GM12878 (cell line): ENCODE measurements around the gene MAP1LC3B. TPM values are rescaled to one million over a fixed set of nuclear protein-coding genes. Genes with fewer than 3 reads are reported as not detected.

Experiments
- ATAC-seq: fragments of 200-7000 bp; cut with Tn5 transposase; 3 replicates; pipeline ENCODE4 v1.9.1; 2020; ENCODE audit warnings: mild to moderate bottlenecking, moderate library complexity
- BruUV-seq: library from RNA; stranded (reverse); fragments of 400-500 nt; replicated peaks from 2 replicates; lab custom pipeline; 2021; lab: Mats Ljungman, UMichigan
- CTCF ChIA-PET: fragments of 300-600 bp; sonication (Branson Sonifier 250); formaldehyde crosslinking; extraction: SDS; loops from one replicate; lab custom pipeline; 2021; ENCODE audit warnings: inconsistent platforms; lab: Yijun Ruan, JAX
- POLR2A ChIA-PET: fragments of 350-600 bp; formaldehyde crosslinking; extraction: SDS; loops from one replicate; lab custom pipeline; 2021; ENCODE audit warnings: inconsistent platforms; lab: Charles Lee
- RAD21 ChIA-PET: fragments of 300-600 bp; sonication (Branson Sonifier 250); formaldehyde crosslinking; loops from one replicate; lab custom pipeline; 2023; ENCODE audit warnings: antibody characterized with exemption; ENCODE audit not compliant: unreplicated experiment; lab: Charles Lee
- SMC1A ChIA-PET: fragments of 300-600 bp; sonication (Branson Sonifier 250); formaldehyde crosslinking; loops from one replicate; lab custom pipeline; 2023; ENCODE audit not compliant: unreplicated experiment, uncharacterized antibody; lab: Charles Lee
- DNase-seq: peaks from one replicate; pipeline ENCODE4 v3.0.0-alpha.2; 2011; ENCODE audit warnings: low read depth, low spot score
- FAIRE-seq: peaks from 3 replicates; lab custom pipeline; 2011; peaks lifted over from hg19 to GRCh38; lab: Jason Lieb, UNC
- H2AFZ ChIP-seq: 2 replicates; pipeline ENCODE4 v1.6.0; 2011; ENCODE audit warnings: low read depth, low read length, control low read depth; ENCODE audit not compliant: control insufficient read depth
- H3K27ac ChIP-seq: 2 replicates; pipeline ENCODE4 v1.5.1; 2011; ENCODE audit warnings: control low read depth; ENCODE audit not compliant: control insufficient read depth, insufficient read depth
- H3K27me3 ChIP-seq, 2 experiments: replicated peaks in 1 of 2; 2 replicates each; pipeline versions ENCODE4 v1.6.0 to v1.6.1; 2011; ENCODE audit warnings: low read length in 1 of 2; ENCODE audit not compliant: control insufficient read depth in 2 of 2, insufficient read depth in 2 of 2
- H3K36me3 ChIP-seq, 2 experiments: 2 replicates each; pipeline ENCODE4 v1.5.1; 2011; ENCODE audit warnings: low read length in 1 of 2; ENCODE audit not compliant: control insufficient read depth in 2 of 2, insufficient read depth in 2 of 2
- H3K4me1 ChIP-seq: 2 replicates; pipeline ENCODE4 v1.6.1; 2011; ENCODE audit warnings: mild to moderate bottlenecking, low read length, moderate library complexity, mixed read lengths; ENCODE audit not compliant: control insufficient read depth, insufficient read depth
- H3K4me2 ChIP-seq: 2 replicates; pipeline ENCODE4 v1.6.0; 2011; ENCODE audit warnings: control low read depth; ENCODE audit not compliant: control insufficient read depth, insufficient read depth
- H3K4me3 ChIP-seq: fragments of 200-600 bp; sonication (generic); 2 replicates; pipeline ENCODE4 v1.5.1; 2016
- H3K79me2 ChIP-seq: 2 replicates; pipeline ENCODE4 v1.6.0; 2011; ENCODE audit warnings: low read length; ENCODE audit not compliant: control insufficient read depth, insufficient read depth
- H3K9ac ChIP-seq: 2 replicates; pipeline ENCODE4 v1.8.0; 2011; ENCODE audit warnings: low read length, control low read depth, mixed read lengths; ENCODE audit not compliant: control insufficient read depth, insufficient read depth
- H3K9me3 ChIP-seq: replicated peaks from 3 replicates; pipeline ENCODE4 v1.5.1; 2011; ENCODE audit warnings: mild to moderate bottlenecking, low read length; ENCODE audit not compliant: control insufficient read depth, insufficient read depth
- H4K20me1 ChIP-seq: 2 replicates; pipeline ENCODE4 v1.6.0; 2011; ENCODE audit not compliant: control insufficient read depth, insufficient read depth
- ASH2L ChIP-seq: fragments of 300-600, 200-600 bp; sonication (generic); IDR thresholded peaks from 2 replicates; pipeline ENCODE4 v1.6.1; 2017; ENCODE audit warnings: low read depth, mild to moderate bottlenecking, borderline replicate concordance
- CBX3 ChIP-seq: fragments of 200-600 bp; sonication (generic); IDR thresholded peaks from 2 replicates; pipeline ENCODE4 v1.6.1; 2016; ENCODE audit warnings: low read depth, borderline replicate concordance
- CREM ChIP-seq: IDR thresholded peaks from 2 replicates; pipeline ENCODE4 v1.6.1; 2014; ENCODE audit warnings: antibody characterized with exemption, low read depth
- CTCF ChIP-seq, 3 experiments: IDR thresholded peaks in 2 of 3; conservative IDR thresholded peaks in 1 of 3; 2 replicates each; pipeline ENCODE4 v1.5.1; 2011; ENCODE audit warnings: low read depth in 3 of 3, low read length in 3 of 3, mild to moderate bottlenecking in 3 of 3, control low read depth in 2 of 3, moderate library complexity in 2 of 3, inconsistent platforms in 1 of 3, mixed read lengths in 1 of 3; ENCODE audit not compliant: control insufficient read depth in 2 of 3, insufficient read depth in 1 of 3; ENCODE audit errors: extremely low read depth in 1 of 3
- E2F4 ChIP-seq: IDR thresholded peaks from 2 replicates; pipeline ENCODE4 v1.6.1; 2012; ENCODE audit warnings: low read depth, low read length, improper control_type of control experiment
- EED ChIP-seq: sonication (generic); IDR thresholded peaks from 2 replicates; pipeline ENCODE4 v1.6.1; 2016; ENCODE audit warnings: antibody characterized with exemption, low read depth
- ETV6 ChIP-seq, 2 experiments: fragments of 450-650 bp in 1 of 2; IDR thresholded peaks in 1 of 2; conservative IDR thresholded peaks in 1 of 2; 2 replicates each; pipeline ENCODE4 v1.6.1; 2014; ENCODE audit warnings: antibody characterized with exemption in 1 of 2, borderline replicate concordance in 1 of 2, low read depth in 1 of 2, mild to moderate bottlenecking in 1 of 2, moderate library complexity in 1 of 2
- GATAD2B ChIP-seq: fragments of 450-650 bp; conservative IDR thresholded peaks from 2 replicates; pipeline ENCODE4 v1.6.1; 2017; ENCODE audit warnings: low read depth, mild to moderate bottlenecking, moderate library complexity
- MEF2B ChIP-seq: fragments of 450-650 bp; IDR thresholded peaks from 2 replicates; pipeline ENCODE4 v1.6.1; 2018; ENCODE audit warnings: mild to moderate bottlenecking, moderate library complexity; ENCODE audit not compliant: partially characterized antibody, poor library complexity, severe bottlenecking
- MYC ChIP-seq: IDR thresholded peaks from 2 replicates; pipeline ENCODE4 v1.6.1; 2011; ENCODE audit warnings: mild to moderate bottlenecking, low read length, moderate library complexity, inconsistent platforms; ENCODE audit not compliant: insufficient read depth, insufficient replicate concordance, insufficient read length, severe bottlenecking
- NFYB ChIP-seq: IDR thresholded peaks from 2 replicates; pipeline ENCODE4 v1.6.1; 2011; ENCODE audit warnings: low read depth, mild to moderate bottlenecking, low read length, improper control_type of control experiment, moderate library complexity; ENCODE audit not compliant: insufficient read depth
- POU2F2 ChIP-seq: IDR thresholded peaks from 3 replicates; pipeline ENCODE4 v1.6.1; 2011; ENCODE audit warnings: low read depth, mild to moderate bottlenecking, low read length, borderline replicate concordance
- PRDM15 ChIP-seq: fragments of 450-650 bp; formaldehyde crosslinking; IDR thresholded peaks from 2 replicates; pipeline ENCODE4 v1.4.0; 2020; ENCODE audit warnings: mild to moderate bottlenecking, moderate library complexity
- ZNF274 ChIP-seq: IDR thresholded peaks from one replicate; pipeline ENCODE4 v1.8.0; 2011; ENCODE audit not compliant: insufficient read length, insufficient read depth
- WGBS: methylation state at CpG from one replicate; pipeline ENCODE4 v1.1.6; 2016; ENCODE audit warnings: low lambda C conversion rate; ENCODE audit not compliant: insufficient replicate concordance, insufficient coverage; ENCODE audit errors: missing lambda C conversion rate; 5-methylcytosine and 5-hydroxymethylcytosine counted together
- in situ Hi-C: fragments of 300-500 bp; cut with MboI; formaldehyde crosslinking; loops from 9 replicates; pipeline ENCODE4 v1.14.3; 2018; ENCODE audit warnings: mixed read lengths
- intact Hi-C: fragments of 100-400 bp; cut with micrococcal nuclease; formaldehyde crosslinking; loops from one replicate; pipeline ENCODE4 v1.14.2; 2022; ENCODE audit not compliant: unreplicated experiment
- polyA plus RNA-seq, 11 experiments: library from polyadenylated mRNA; depleted of rRNA in 4 of 11; unstranded in 6 of 11; stranded (reverse) in 5 of 11; fragments of >200 nt; fragmentation: Nextera tagmentation in 4 of 11; fragmentation: Illumina TruSeq in 1 of 11; extraction: Ambion mirVana in 4 of 11; extraction: Trizol in 1 of 11; gene quantifications; 1 replicate in 1 of 11; 2 replicates in 10 of 11; pipeline versions ENCODE4 v1.2.1 to v1.2.3, GENCODE V29; 2011 to 2016; ENCODE audit warnings: inconsistent platforms in 2 of 11, missing spikeins in 2 of 11, low read depth in 1 of 11
- total RNA-seq, 4 experiments: library from RNA; depleted of rRNA in 3 of 4; stranded (reverse); fragments of >200 nt in 3 of 4; fragmentation: Illumina TruSeq in 1 of 4; extraction: Trizol in 1 of 4; gene quantifications; 2 replicates each; pipeline versions ENCODE4 v1.2.1 to v1.2.3, GENCODE V29; 2013 to 2021

The MAP1LC3B gene
- total and polyA plus RNA-seq, 10 of the 15 experiments (the other 5 are each of a cell fraction or from before 2014, with no cell fraction given) = 6.1 to 42.8 (median 13.7) TPM

- TF ChIP-seq E2F4 (no peak), MYC (no peak), ETV6 (conservative IDR thresholded peaks at IDR 0.05 in 1 of 2, IDR thresholded peaks at IDR 0.05 in 1 of 2; ENCODE audit: borderline replicate concordance in 1 of 2, low read depth in 1 of 2) (no peak), GATAD2B (no peak)
Measured at GRCh38 chr16:87409781-87410180, 17.6 kb downstream of the MAP1LC3B start (continued).

- no peak for DNase-seq
- Histone ChIP-seq H3K27ac (no peak overlapping the region), H4K20me1 (no peaks in the 10 kb centered on the region; the same call in none of the 2 replicates), H3K27me3 (peaks cover 0 to 5% of the 10 kb centered on the region in 2 experiments; a peak in 2 of 4 replicates), H3K4me1 (peaks cover 11% of the 10 kb centered on the region), H3K9ac (no peak overlapping the region), H3K36me3 (no peaks in the 10 kb centered on the region), H2AFZ (no peak overlapping the region), H3K4me2 (no peak overlapping the region), H3K79me2 (no peaks in the 10 kb centered on the region), H3K9me3 (no peaks in the 10 kb centered on the region; the same call in 2 of the 3 replicates), H3K4me3 (no peak overlapping the region)
- ChIA-PET CTCF (no interaction called here), SMC1A (no interaction called here), RAD21 (no interaction called here), POLR2A (no interaction called here)
- TF ChIP-seq EED (no peak), NFYB (no peak), POU2F2 (no peak), ASH2L (no peak), CBX3 (no peak), CREM (no peak), PRDM15 (CRISPR knock-in tag) (no peak), CTCF (IDR thresholded peaks at IDR 0.05 in 2 of 3, conservative IDR thresholded peaks at IDR 0.05 in 1 of 3; ENCODE audit: control insufficient read depth in 2 of 3, extremely low read depth in 1 of 3, insufficient read depth in 1 of 3, low read depth in 3 of 3, low read length in 3 of 3) (no peak), ZNF274 (no peak), MEF2B (no peak)
- no peak for FAIRE-seq
- no peak for ATAC-seq
- BruUV-seq = no TSS peak
- intact Hi-C loops = no loop called here
- WGBS = 92% methylated on average over 11 of the region's 11 CpGs
- in situ Hi-C loops = no loop called here
Measured at GRCh38 chr16:87410530-87410929, 18.4 kb downstream of the MAP1LC3B start.
